SU-DHL-6 (cell line): Measurements from ENCODE around the gene TSPAN18.

ENCODE experiments used
- H2AFZ ChIP-seq: fragments of 200-600 bp; sonication (generic); 2 replicates; pipeline ENCODE4 v1.6.1; 2014; ENCODE audit warnings: low read depth, mild to moderate bottlenecking, moderate library complexity, mixed read lengths, antibody characterized with exemption, low read length; ENCODE audit not compliant: severe bottlenecking
- H3F3A ChIP-seq: fragments of 200-600 bp; shearing (Covaris generic); 2 replicates; pipeline ENCODE4 v1.6.0; 2016; ENCODE audit warnings: antibody characterized with exemption, mild to moderate bottlenecking; ENCODE audit not compliant: insufficient read depth
- H3K27ac ChIP-seq: fragments of 200-600 bp; sonication (generic); 2 replicates; pipeline ENCODE4 v1.5.1; 2016; ENCODE audit warnings: low read depth, mild to moderate bottlenecking, low read length, moderate library complexity, mixed read lengths
- H3K27me3 ChIP-seq: fragments of 200-600 bp; sonication (generic), shearing (Covaris generic); 2 replicates; pipeline ENCODE4 v1.6.0; 2014; ENCODE audit warnings: mild to moderate bottlenecking, low read length
- H3K36me3 ChIP-seq: fragments of 200-600 bp; sonication (generic); 2 replicates; pipeline ENCODE4 v1.6.1; 2014; ENCODE audit warnings: mild to moderate bottlenecking, low read length, mixed read lengths
- H3K4me2 ChIP-seq: fragments of 300-600, 200-600 bp; shearing (Covaris generic), sonication (generic); 2 replicates; pipeline ENCODE4 v1.6.0; 2014; ENCODE audit warnings: low read length, low read depth, mild to moderate bottlenecking; ENCODE audit not compliant: poor library complexity, severe bottlenecking
- H3K4me3 ChIP-seq: fragments of 200-600 bp; sonication (generic); 2 replicates; pipeline ENCODE4 v1.5.1; 2014; ENCODE audit warnings: antibody characterized with exemption, low read length, mild to moderate bottlenecking, mixed read lengths; ENCODE audit not compliant: insufficient read depth, poor library complexity, severe bottlenecking
- H3K79me2 ChIP-seq: fragments of 200-600 bp; sonication (generic); 2 replicates; pipeline ENCODE4 v1.6.1; 2014; ENCODE audit warnings: mild to moderate bottlenecking, low read length, moderate library complexity; ENCODE audit not compliant: insufficient read depth
- H3K9ac ChIP-seq: fragments of 200-600 bp; sonication (generic); 2 replicates; pipeline ENCODE4 v1.7.0; 2014; ENCODE audit warnings: mild to moderate bottlenecking, low read length
- H3K9me2 ChIP-seq: fragments of 200-600 bp; sonication (generic); replicated peaks from 2 replicates; pipeline ENCODE4 v1.6.1; 2014; ENCODE audit warnings: low read length; ENCODE audit not compliant: insufficient read depth
- H3K9me3 ChIP-seq: fragments of 200-600 bp; sonication (generic); 2 replicates; pipeline ENCODE4 v1.6.1; 2014; ENCODE audit warnings: low read length, mixed read lengths; ENCODE audit not compliant: insufficient read depth
- H4K20me1 ChIP-seq: fragments of 200-600 bp; sonication (generic); 2 replicates; pipeline ENCODE4 v1.6.1; 2014; ENCODE audit warnings: low read depth, mild to moderate bottlenecking, antibody characterized with exemption, low read length, moderate library complexity, mixed read lengths
- CTCF ChIP-seq: fragments of 200-600 bp; sonication (generic); IDR thresholded peaks from one replicate; pipeline ENCODE4 v1.5.1; 2017; ENCODE audit warnings: antibody characterized with exemption, mild to moderate bottlenecking, low read length, moderate library complexity; ENCODE audit not compliant: insufficient read depth, poor library complexity, severe bottlenecking
- EZH2phosphoT487 ChIP-seq: fragments of 200-600 bp; sonication (generic), shearing (Covaris generic); conservative IDR thresholded peaks from 2 replicates; pipeline ENCODE4 v1.6.1; 2018; ENCODE audit warnings: mild to moderate bottlenecking, antibody characterized with exemption, low read length, moderate library complexity, mixed read lengths

The TSPAN18 gene

GRCh38 chr11:44916331-44916730, 189.6 kb downstream of the TSPAN18 start:
- TF ChIP-seq EZH2phosphoT487 = no peak
- TF ChIP-seq CTCF = no peak
- H3K36me3 ChIP-seq = no peaks in the 10 kb centered on the region

GRCh38 chr11:44916801-44917385, 190.1 kb downstream of the TSPAN18 start:
- Histone ChIP-seq H3K79me2 (no peaks in the 10 kb centered on the region), H4K20me1 (no peaks in the 10 kb centered on the region), H2AFZ (no peak overlapping the region), H3K9ac (no peak overlapping the region), H3K9me2 (no peaks in the 10 kb centered on the region), H3K27ac (no peak overlapping the region), H3K36me3 (no peaks in the 10 kb centered on the region), H3K9me3 (no peaks in the 10 kb centered on the region), H3K27me3 (no peaks in the 10 kb centered on the region), H3K4me3 (no peak overlapping the region), H3K4me2 (no peak overlapping the region), H3F3A (no peaks in the 10 kb centered on the region)
- no peak for TF ChIP-seq EZH2phosphoT487
- TF ChIP-seq CTCF = no peak

More at GRCh38 chr11:44916331-44916730, 189.6 kb downstream of the TSPAN18 start:
- no peak overlapping the region for H2AFZ ChIP-seq
- H3K9ac ChIP-seq = no peak overlapping the region
- no peaks in the 10 kb centered on the region for H4K20me1 ChIP-seq
- no peaks in the 10 kb centered on the region for H3K79me2 ChIP-seq
- H3K4me3 ChIP-seq = no peak overlapping the region
- H3F3A ChIP-seq = no peaks in the 10 kb centered on the region
- H3K9me2 ChIP-seq = no peaks in the 10 kb centered on the region
- no peaks in the 10 kb centered on the region for H3K9me3 ChIP-seq
- H3K27ac ChIP-seq = no peak overlapping the region
- no peaks in the 10 kb centered on the region for H3K27me3 ChIP-seq
- no peak overlapping the region for H3K4me2 ChIP-seq

- TF ChIP-seq EZH2phosphoT487 = no peak
- TF ChIP-seq CTCF = no peak
These were observed 191.0 kb downstream of the TSPAN18 start for GRCh38 chr11:44917741-44918140.

More at GRCh38 chr11:44917741-44918140, 191.0 kb downstream of the TSPAN18 start:
- Histone ChIP-seq H3K79me2 (no peaks in the 10 kb centered on the region), H4K20me1 (no peaks in the 10 kb centered on the region), H3F3A (no peaks in the 10 kb centered on the region), H3K27me3 (no peaks in the 10 kb centered on the region), H3K27ac (no peak overlapping the region), H3K9ac (no peak overlapping the region), H3K36me3 (no peaks in the 10 kb centered on the region), H2AFZ (no peak overlapping the region), H3K9me3 (no peaks in the 10 kb centered on the region), H3K9me2 (no peaks in the 10 kb centered on the region), H3K4me3 (no peak overlapping the region), H3K4me2 (no peak overlapping the region)
